Endothelial cell of umbilical vein (primary cell): Measurements from ENCODE around the gene PCID2.

Experiments
- CTCF ChIP-seq, 2 donors: IDR thresholded peaks; 1 replicate in 1 of 2; 2 replicates in 1 of 2; pipeline ENCODE4 v1.5.1; 2011; ENCODE audit warnings: low read length in 2 of 2, mild to moderate bottlenecking in 2 of 2, moderate library complexity in 2 of 2, control low read depth in 1 of 2, inconsistent platforms in 1 of 2, low read depth in 1 of 2; ENCODE audit not compliant: insufficient read depth in 1 of 2; ENCODE audit errors: extremely low read depth in 1 of 2
- EZH2 ChIP-seq: IDR thresholded peaks from 2 replicates; pipeline ENCODE4 v1.6.1; 2012; ENCODE audit warnings: borderline replicate concordance, low read depth, mild to moderate bottlenecking, moderate library complexity, low read length, inconsistent platforms; ENCODE audit not compliant: severe bottlenecking
- FOS ChIP-seq: IDR thresholded peaks from 2 replicates; pipeline ENCODE4 v1.6.1; 2011; ENCODE audit warnings: mild to moderate bottlenecking, low read length, moderate library complexity, borderline replicate concordance; ENCODE audit not compliant: insufficient read depth
- GATA2 ChIP-seq: IDR thresholded peaks from 2 replicates; pipeline ENCODE4 v1.7.0; 2011; ENCODE audit warnings: low read depth, mild to moderate bottlenecking, moderate library complexity, mixed read lengths, low read length; ENCODE audit not compliant: insufficient read length, insufficient read depth
- JUN ChIP-seq: IDR thresholded peaks from 2 replicates; pipeline ENCODE4 v1.6.1; 2011; ENCODE audit warnings: borderline replicate concordance, low read depth; ENCODE audit not compliant: insufficient read length, insufficient read depth
- MAX ChIP-seq: IDR thresholded peaks from 2 replicates; pipeline ENCODE4 v1.6.1; 2011; ENCODE audit not compliant: insufficient read depth, insufficient read length
- MYC ChIP-seq: IDR thresholded peaks from one replicate; pipeline ENCODE4 v1.6.1; 2011; ENCODE audit warnings: mild to moderate bottlenecking, low read depth, low read length
- POLR2A ChIP-seq: IDR thresholded peaks from 2 replicates; pipeline ENCODE4 v1.6.1; 2012; ENCODE audit warnings: low read depth, mild to moderate bottlenecking, control low read depth, low read length
- POLR2AphosphoS5 ChIP-seq: IDR thresholded peaks from 2 replicates; pipeline ENCODE4 v1.6.1; 2012; ENCODE audit warnings: low read depth, mild to moderate bottlenecking, control low read depth, low read length, moderate library complexity; ENCODE audit not compliant: insufficient read depth

- peak; percentile 6 to 11 for TF ChIP-seq CTCF (IDR thresholded peaks at IDR 0.05; ENCODE audit: extremely low read depth in 1 of 2, insufficient read depth in 1 of 2, low read depth in 1 of 2, low read length in 2 of 2)
- TF ChIP-seq POLR2A: no peak
- no peak for TF ChIP-seq POLR2AphosphoS5
- no peak for TF ChIP-seq FOS
- TF ChIP-seq JUN: no peak
- TF ChIP-seq EZH2: no peak
- no peak for TF ChIP-seq MYC
- TF ChIP-seq MAX: no peak
- no peak for TF ChIP-seq GATA2
These were observed 37.7 kb upstream of the PCID2 start for GRCh38 chr13:113245849-113246796.
